Ishikawa (cell line): ENCODE results near the gene GNA14.

ENCODE experiments used
- CEBPB ChIP-seq: IDR thresholded peaks from 2 replicates; pipeline ENCODE4 v1.6.1; 2012
- CREB1 ChIP-seq: IDR thresholded peaks from 2 replicates; pipeline ENCODE4 v1.6.1; 2012; ENCODE audit warnings: low read depth
- EGR1 ChIP-seq: IDR thresholded peaks from 2 replicates; pipeline ENCODE4 v1.6.1; 2012
- EP300 ChIP-seq: IDR thresholded peaks from 2 replicates; pipeline ENCODE4 v1.6.1; 2012; ENCODE audit warnings: borderline replicate concordance
- FOXM1 ChIP-seq: IDR thresholded peaks from 2 replicates; pipeline ENCODE4 v1.6.1; 2012; ENCODE audit warnings: low read depth, borderline replicate concordance
- NFIC ChIP-seq: IDR thresholded peaks from 2 replicates; pipeline ENCODE4 v1.6.1; 2012
- RAD21 ChIP-seq: IDR thresholded peaks from 2 replicates; pipeline ENCODE4 v1.6.1; 2012; ENCODE audit warnings: low read depth
- TAF1 ChIP-seq: IDR thresholded peaks from 2 replicates; pipeline ENCODE4 v1.6.1; 2012; ENCODE audit warnings: low read depth, mild to moderate bottlenecking
- TCF12 ChIP-seq: IDR thresholded peaks from 2 replicates; pipeline ENCODE4 v1.6.1; 2012; ENCODE audit warnings: low read depth
- TEAD4 ChIP-seq: IDR thresholded peaks from 2 replicates; pipeline ENCODE4 v1.6.1; 2012
- YY1 ChIP-seq: IDR thresholded peaks from 2 replicates; pipeline ENCODE4 v1.6.1; 2012; ENCODE audit warnings: low read depth
- ZBTB7A ChIP-seq: IDR thresholded peaks from 2 replicates; pipeline ENCODE4 v1.6.1; 2012; ENCODE audit warnings: low read depth
- TF ChIP-seq, protein P1 (sequence below): IDR thresholded peaks from 2 replicates; pipeline ENCODE4 v1.6.1; 2012; ENCODE audit warnings: low read depth, mild to moderate bottlenecking
- TF ChIP-seq, protein P2 (sequence below): IDR thresholded peaks from 2 replicates; pipeline ENCODE4 v1.6.1; 2012
- TF ChIP-seq, protein P3 (sequence below): IDR thresholded peaks from 2 replicates; pipeline ENCODE4 v1.6.1; 2012

The GNA14 gene

DNA sequence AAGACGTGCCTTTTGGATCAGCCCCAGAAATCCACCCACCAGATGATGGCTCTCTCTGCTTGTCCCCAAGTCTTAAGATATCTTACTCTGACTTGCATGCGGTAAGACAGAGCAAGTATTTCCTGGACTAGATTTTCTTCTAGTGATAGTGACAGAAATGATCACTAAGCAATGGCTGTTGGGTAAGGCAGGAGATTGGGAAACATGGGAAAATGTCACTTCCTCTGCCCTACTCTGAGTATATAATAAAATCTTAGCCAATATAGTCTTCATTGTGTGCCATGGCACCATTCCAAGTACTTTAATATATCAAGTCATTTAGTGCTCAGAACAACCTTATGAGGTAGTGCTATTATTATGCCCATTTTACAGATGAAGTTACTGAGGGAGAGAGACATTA is 31.0 kb upstream of the GNA14 start:
- TF ChIP-seq TAF1 (no peak), EGR1 (no peak), ZBTB7A (no peak), TEAD4 (no peak), CREB1 (no peak), EP300 (no peak), CEBPB (no peak), NFIC (no peak)
- TF ChIP-seq, protein P1, sequence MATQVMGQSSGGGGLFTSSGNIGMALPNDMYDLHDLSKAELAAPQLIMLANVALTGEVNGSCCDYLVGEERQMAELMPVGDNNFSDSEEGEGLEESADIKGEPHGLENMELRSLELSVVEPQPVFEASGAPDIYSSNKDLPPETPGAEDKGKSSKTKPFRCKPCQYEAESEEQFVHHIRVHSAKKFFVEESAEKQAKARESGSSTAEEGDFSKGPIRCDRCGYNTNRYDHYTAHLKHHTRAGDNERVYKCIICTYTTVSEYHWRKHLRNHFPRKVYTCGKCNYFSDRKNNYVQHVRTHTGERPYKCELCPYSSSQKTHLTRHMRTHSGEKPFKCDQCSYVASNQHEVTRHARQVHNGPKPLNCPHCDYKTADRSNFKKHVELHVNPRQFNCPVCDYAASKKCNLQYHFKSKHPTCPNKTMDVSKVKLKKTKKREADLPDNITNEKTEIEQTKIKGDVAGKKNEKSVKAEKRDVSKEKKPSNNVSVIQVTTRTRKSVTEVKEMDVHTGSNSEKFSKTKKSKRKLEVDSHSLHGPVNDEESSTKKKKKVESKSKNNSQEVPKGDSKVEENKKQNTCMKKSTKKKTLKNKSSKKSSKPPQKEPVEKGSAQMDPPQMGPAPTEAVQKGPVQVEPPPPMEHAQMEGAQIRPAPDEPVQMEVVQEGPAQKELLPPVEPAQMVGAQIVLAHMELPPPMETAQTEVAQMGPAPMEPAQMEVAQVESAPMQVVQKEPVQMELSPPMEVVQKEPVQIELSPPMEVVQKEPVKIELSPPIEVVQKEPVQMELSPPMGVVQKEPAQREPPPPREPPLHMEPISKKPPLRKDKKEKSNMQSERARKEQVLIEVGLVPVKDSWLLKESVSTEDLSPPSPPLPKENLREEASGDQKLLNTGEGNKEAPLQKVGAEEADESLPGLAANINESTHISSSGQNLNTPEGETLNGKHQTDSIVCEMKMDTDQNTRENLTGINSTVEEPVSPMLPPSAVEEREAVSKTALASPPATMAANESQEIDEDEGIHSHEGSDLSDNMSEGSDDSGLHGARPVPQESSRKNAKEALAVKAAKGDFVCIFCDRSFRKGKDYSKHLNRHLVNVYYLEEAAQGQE = no peak
- TF ChIP-seq, protein P2, sequence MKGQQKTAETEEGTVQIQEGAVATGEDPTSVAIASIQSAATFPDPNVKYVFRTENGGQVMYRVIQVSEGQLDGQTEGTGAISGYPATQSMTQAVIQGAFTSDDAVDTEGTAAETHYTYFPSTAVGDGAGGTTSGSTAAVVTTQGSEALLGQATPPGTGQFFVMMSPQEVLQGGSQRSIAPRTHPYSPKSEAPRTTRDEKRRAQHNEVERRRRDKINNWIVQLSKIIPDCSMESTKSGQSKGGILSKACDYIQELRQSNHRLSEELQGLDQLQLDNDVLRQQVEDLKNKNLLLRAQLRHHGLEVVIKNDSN = no peak
- TF ChIP-seq, protein P3, sequence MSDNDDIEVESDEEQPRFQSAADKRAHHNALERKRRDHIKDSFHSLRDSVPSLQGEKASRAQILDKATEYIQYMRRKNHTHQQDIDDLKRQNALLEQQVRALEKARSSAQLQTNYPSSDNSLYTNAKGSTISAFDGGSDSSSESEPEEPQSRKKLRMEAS = no peak

DNA sequence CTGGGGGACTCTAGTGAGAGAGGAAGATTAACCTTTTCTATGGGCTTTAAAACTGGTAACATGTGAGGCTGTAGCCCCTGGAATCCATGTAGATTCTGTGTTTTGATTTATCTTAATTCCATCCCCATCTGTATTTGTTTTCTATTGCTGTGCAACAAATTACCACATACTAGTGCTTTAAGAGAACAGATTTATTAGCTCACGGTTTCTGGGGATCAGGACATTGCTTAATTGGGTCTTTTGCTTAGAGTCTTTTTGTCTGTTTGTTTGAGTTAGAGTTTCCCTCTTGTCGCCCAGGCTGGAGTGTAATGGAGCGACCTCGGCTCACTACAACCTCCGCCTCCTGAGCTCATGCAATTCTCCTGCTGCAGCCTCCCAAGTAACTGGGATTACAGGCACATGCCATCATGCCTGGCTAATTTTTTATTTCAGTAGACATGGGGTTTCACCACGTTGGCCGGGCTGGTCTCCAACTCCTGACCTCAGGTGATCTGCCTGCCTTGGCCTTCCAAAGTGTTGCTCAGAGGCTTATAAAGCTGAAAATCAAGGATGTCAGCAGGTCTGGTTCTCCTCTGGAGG is 29.9 kb upstream of the GNA14 start:
- TF ChIP-seq, protein P3 = no peak
- TF ChIP-seq TEAD4 = no peak
- TF ChIP-seq NFIC = no peak
- TF ChIP-seq RAD21 = no peak
- TF ChIP-seq, protein P2 = no peak
- TF ChIP-seq ZBTB7A = no peak
- TF ChIP-seq CEBPB = no peak
- no peak for TF ChIP-seq CREB1
- no peak for TF ChIP-seq TCF12
- no peak for TF ChIP-seq YY1
- TF ChIP-seq EGR1 = no peak
- no peak for TF ChIP-seq FOXM1

DNA sequence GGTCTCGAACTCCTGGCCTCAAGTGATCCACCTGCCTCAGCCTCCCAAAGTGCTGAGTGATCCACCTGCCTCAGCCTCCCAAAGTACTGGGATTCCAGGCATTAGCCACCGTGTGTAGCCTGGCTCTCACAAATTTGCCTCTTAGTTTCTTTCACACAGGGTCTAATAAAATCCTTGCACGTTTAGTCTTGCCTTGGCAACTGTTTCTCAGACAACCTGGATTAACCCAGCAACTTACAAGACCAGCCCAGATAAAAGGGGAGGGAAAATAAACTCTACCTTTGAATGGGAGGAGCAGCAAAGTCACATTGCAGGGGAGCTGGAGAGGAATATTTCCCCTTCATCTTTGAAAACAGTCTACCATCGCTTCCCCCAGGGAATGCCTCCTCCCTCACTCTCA is 29.3 kb upstream of the GNA14 start:
- no peak for TF ChIP-seq RAD21

DNA sequence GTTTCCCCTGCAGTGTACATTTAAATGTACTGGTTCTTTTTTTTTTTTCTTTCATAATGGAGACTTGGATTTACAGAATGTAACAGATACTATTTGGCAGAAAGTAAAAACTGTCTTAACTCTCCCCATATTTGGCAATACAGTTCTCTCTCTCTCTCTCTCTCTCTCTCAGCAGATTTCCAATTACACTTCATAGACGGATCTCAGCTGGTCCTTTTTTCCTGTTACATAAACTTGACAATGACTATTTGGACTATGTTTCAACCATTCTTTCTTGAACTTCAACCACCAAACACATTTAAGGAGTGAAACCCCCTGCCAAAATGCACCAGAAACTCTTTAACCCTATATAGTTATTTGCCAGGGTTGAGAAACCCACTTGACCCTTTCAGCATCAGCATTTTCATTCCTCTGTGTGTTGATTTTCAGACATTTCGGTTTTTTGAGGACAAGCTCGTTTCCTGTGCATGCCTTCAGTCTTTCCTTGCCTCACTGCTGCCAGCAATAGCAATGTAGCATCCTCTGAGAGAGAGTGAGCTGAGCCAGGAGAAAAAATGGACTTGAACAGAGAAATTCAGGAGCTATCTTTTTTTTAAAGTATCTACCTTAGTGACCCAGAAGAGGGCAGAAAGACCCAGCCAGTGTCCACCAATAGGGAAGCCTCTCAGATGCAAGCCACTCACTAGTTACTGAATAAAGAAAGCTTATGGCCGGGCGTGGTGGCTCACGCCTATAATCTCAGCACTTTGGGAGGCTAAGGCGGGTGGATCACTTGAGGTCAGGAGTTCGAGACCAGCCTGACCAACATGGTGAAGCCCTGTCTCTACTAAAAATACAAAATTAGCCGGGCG is 26.0 kb upstream of the GNA14 start:
- 0 out of 2 replicates have a peak, but pooled peaks have one; percentile 3 for TF ChIP-seq RAD21
- no peak for TF ChIP-seq EGR1

DNA sequence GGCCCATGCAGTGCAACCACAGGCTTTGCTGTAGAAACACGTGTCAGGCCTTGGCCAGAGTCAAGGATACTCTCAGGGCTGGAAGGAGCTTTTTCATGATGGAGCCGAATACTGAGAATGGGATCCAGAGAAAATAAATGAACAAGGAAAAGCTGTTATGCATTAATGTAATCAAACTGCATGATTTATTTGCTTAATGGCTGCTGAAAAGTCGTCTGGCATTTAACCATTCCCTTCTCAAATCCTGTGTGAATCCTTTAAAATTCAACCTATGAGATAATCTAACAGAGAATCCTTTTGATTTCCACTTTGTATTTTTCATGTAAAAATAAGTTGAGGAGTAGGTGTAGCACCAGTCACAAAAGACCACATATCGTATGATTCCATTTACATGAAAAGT is 24.1 kb upstream of the GNA14 start:
- TF ChIP-seq EP300 (no peak), TAF1 (no peak), CREB1 (no peak)

DNA sequence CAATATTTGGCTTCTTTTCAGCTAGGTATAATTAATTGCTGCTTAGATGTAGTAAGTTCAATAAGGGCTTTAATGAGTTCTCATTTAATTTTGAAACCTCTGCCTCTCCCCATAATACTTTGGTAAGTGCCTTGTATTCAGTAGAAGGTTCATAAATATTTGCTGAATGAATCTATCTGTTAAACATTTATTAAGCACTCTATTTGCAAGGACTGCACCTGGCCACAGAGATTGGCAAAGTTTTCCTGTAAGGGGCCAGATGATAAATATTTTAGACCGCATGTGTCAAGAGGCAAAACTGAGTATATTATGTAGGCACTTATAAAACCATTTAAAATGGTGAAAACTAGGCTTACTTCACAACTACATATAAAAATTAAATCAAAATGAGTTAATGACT is 19.0 kb upstream of the GNA14 start:
- TF ChIP-seq TCF12 = no peak
- TF ChIP-seq NFIC = no peak
- TF ChIP-seq, protein P3 = no peak
- no peak for TF ChIP-seq EP300
- TF ChIP-seq EGR1 = no peak
- TF ChIP-seq, protein P2 = no peak

DNA sequence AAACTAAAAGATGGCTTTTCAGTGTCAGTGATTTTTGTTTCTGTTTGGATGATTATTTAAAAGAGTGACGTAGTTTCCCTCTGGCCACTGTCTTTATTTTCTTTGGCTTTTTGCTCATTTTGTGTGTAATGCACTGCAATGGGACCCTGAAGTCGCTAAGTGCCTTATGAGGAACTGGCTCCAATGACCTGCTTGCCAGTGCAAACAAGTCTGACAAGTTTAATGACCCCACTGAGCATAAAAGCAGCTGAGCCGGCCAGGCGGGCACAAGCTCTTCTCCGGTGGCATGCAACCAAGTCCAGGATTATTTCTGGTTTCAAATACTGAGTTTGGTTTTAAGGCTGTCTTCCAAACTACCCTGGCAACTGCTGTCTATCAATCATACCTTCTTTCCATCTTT is 15.6 kb upstream of the GNA14 start:
- TF ChIP-seq TCF12 = peak; percentile 55; the same call in 1 of the 2 replicates
- no peak for TF ChIP-seq EGR1
- TF ChIP-seq, protein P1 = no peak
- peak; percentile 9; the same call in 1 of the 2 replicates for TF ChIP-seq TEAD4
- no peak for TF ChIP-seq YY1
- TF ChIP-seq EP300 = no peak
- TF ChIP-seq, protein P2 = no peak
- TF ChIP-seq CREB1 = no peak
- no peak for TF ChIP-seq ZBTB7A
- no peak for TF ChIP-seq RAD21
- no peak for TF ChIP-seq FOXM1
- peak; percentile 56 for TF ChIP-seq NFIC
- no peak for TF ChIP-seq TAF1
- TF ChIP-seq, protein P3 = peak; percentile 27; the same call in 1 of the 2 replicates
- no peak for TF ChIP-seq CEBPB
